ENCODE results near the gene GIMAP2.
"Not testable (repeated sequence)": the region's sequence is repeated elsewhere in the genome, so short reads cannot be mapped to it uniquely, and the experiment has no call there.

GIMAP2 gene

GRCh38 chr7:150685219-150686029 lies at the start of gene GIMAP2:
Gene GIMAP2 (plus strand): TSS chr7:150685706. CDS start chr7:150687060, 1,354 bp downstream.
- no peak for DNase-seq

DNA sequence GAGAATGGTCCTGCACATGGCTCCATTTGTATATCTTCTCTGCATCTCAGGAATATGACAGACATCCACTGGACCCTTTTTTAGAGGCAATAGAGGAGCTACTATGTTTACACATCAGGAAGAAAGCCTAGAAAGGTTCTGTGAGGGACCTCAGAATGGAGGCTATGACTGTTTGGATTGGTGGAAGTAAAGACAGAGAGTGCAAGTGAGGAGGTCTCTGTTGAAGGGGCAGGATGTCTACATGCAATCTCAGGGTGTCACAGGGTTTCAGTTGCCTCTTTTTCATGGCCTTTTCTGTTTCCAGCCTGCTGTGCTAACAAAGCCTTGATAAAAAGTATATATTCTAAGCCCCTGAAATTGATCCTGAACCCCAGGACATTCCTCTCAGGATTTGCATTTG lies 43.7 kb upstream of the GIMAP2 start:
- no peak for DNase-seq

GRCh38 chr7:150642926-150643325 lies 42.6 kb upstream of the GIMAP2 start:
- DNase-seq, result no peak

- no peak for DNase-seq
Measured at GRCh38 chr7:150645259-150646020, 40.1 kb upstream of the GIMAP2 start.

GRCh38 chr7:150648353-150649079 lies 37.0 kb upstream of the GIMAP2 start:
- DNase-seq, result no peak

DNA sequence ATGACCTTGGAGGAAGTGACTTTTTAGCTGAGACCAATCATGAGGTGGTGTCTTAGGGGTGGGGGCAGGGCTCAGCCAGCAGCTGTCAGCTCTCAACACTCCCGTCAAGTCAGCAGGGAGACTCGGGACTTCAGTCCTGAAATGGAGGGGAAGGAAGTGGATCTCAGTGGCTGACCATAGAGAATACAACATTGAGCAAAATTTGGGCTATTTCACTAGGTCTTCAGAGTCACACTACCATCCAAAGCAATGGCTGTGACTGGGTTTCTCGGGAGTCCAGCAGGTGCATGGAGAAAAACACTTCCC lies 36.5 kb upstream of the GIMAP2 start:
- no peak for DNase-seq

DNA sequence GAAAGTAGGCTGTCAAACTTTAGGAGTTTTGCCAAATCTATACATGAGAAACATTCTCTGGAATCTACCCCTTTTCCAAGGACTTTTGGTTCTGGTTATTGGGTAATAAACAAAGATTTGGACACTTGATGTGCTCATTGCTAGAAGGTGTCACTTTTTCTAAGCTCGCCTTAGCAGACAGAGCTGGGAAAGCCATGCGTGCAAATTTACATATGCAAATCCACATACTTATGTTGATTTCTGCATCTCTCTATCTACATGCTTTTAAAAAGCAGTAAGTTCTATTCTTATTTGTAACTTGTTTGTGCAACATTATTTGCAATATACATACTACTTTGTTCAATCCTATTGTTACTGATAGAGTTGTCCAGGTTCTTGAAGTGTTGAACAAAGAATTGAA lies 30.8 kb upstream of the GIMAP2 start:
- DNase-seq, result no peak

GRCh38 chr7:150656047-150656446 lies 29.5 kb upstream of the GIMAP2 start:
- DNase-seq, result no peak

- DNase-seq, result no peak
Measured at GRCh38 chr7:150657526-150657925, 28.0 kb upstream of the GIMAP2 start.

DNA sequence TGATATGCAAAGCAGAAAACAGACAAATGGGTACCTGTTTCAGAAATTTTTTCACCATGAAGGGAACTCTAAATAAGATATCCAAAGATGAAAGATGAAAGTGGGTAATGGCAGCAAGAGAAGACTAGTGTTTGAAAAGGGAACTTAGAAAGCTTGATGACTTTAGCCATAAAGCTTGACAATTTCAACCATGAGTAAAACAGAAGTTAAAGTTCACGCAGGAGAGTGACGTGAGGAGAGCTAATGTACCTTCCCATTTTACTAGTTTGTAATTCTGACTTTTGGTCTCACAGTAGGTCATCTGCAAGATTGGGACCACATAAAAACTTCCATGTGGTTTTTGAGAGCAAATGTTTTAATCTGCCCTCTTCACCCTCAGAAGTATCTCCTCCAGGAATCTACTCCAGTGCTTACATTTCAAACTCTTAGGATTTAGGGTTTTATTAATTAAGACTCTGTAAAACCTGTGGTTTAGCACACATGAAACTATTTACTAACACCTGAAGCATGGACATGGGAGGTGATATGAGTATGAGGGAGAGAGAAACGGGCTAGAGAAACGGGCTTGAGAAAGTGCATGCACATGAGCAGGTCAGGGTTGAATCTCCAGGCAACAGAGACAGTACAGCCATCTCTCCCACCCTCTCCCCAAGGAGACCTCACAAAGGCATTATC lies 24.4 kb upstream of the GIMAP2 start:
- no peak for DNase-seq

DNA sequence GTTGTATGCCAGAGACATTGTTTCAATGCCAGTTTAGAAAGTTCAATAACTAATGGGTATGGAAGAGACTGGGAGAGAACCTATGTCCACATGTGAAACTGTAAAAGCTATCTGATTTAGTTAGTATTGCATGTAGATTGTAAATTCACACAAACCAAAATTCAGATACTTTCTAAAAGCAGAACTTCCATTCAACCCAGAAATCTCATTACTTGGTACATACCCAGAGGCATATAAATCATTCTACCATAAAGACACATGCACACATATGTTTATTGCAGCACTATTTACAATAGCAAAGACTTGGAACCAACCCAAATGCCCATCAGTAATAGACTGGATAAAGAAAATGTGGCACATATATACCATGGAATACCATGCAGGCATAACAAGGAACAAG lies 22.7 kb upstream of the GIMAP2 start:
- not testable (repeated sequence) for DNase-seq

GRCh38 chr7:150663802-150664494 lies 21.6 kb upstream of the GIMAP2 start:
- DNase-seq, result peak; percentile 45

DNA sequence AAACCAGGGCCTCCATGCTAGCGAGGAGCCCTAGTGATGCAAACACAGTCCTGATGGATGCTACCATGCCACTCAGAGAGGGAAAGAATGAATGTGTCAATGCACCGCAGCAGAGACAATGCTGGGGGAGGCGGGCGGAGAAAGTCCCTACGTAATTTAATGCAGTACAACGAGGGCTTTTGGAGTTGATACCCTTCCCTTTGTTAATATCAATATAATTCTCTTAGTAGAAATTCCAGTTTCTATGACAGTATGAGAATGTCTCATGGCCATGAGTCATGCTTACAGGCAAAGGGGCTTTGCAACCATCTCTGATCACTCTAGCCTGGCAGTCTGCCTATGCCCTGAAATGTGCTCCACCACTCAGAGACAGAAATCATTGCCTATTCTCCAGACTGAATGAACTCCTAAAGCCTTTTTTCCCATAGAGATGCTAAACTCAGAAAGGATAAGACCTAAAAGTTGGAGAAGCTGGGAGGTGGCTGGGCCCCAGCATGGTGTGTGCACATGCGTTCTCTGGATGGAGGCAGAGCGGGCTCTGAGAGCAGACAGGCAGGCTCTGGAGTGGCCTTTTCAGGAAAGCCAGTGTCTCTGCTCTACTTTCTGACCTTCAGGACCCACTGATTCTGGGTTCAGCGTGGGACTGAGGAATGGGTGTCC lies 20.3 kb upstream of the GIMAP2 start:
- peak; percentile 32 for DNase-seq

- DNase-seq, result no peak
Measured at GRCh38 chr7:150665896-150666295, 19.6 kb upstream of the GIMAP2 start.

DNA sequence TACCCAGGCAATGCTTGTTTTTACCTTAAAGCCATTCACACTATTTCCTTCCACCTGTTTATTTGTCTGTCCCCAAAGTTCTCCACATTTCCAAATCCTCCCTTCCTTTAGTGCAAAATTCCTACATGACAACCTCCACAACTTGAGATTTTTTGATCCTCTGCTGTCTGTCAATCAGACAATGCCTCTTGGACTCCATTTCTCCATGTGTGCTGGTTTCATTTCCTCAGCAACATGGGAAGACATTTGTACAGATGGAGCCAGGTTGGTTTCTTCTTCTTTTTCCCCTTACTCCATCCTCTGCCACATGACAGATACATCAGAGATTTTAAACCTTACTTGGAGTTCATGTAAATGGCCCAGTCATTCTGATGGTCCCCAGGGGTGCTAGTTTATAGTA lies 19.1 kb upstream of the GIMAP2 start:
- DNase-seq, result no peak

DNA sequence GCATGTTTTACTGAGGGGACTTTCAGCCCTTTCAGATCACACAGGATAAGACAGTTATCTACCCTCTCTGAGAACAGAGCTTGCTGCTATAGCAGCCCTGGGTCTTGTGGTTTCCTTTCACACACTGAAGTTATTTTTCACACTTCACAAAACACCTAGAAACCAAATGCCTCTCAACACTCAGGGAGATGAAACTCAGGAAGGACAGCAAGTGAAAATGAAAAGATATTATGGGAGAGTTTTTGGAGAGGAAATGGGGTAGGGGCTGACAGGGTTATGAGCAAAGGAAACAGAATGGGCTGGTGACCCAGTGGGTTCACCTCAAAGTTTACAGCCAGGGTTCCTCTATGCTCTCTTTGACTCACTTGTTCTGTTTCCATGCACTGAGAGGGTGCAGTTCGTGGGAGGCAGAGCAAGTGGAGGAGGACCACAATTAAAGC lies 17.0 kb upstream of the GIMAP2 start:
- DNase-seq, result peak; percentile 55

DNA sequence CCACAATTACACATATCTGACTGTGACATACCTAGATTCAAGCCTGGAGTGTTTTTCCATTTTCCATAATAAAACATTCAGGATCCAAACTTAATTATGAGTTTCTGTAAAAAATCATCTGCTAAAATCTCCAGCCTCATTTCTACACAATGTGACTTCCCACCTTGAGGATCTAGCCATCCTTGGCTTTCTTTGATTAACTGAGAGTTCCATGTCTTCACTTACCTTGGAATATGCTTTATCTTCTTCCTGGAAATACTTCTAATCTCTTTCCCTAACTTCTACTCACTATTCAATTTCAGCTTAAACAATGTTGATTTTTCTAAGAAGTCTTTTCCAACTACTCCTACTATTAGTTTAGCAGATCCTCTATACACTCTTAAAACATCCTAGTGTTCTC lies 16.5 kb upstream of the GIMAP2 start:
- DNase-seq, result no peak

DNA sequence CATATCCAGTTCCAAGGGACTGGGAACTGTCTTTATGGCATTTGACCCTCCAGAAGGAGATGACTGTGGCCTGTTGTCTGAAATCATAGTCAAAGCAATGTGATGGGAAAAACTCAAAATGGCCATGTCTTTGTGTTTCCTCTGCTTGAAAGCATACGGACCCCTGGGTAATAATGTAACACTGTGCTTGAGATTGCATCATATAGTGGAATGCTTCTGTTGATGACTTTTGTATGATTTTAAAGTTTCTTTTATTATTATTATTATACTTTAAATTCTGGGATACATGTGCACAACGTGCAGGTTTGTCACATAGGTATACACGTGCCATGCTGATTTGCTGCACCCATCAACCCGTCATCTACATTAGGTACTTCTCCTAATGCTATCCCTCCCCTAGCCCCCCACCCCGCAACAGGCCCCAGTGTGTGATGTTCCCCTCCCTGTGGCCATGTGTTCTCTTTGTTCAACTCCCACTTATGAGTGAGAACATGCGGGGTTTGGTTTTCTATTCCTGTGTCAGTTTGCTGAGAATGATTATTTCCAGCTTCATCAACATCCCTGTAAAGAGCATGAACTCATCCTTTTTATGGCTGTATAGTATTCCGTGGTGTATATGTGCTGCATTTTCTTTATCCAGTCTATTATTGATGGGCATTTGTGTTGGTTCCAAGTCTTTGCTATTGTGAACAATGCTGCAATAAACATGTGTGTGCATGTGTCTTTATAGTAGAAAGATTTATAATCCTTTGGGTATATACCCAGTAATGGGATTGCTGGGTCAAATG lies 13.5 kb upstream of the GIMAP2 start:
- DNase-seq, result not testable (repeated sequence)

- DNase-seq, result no peak
Measured at GRCh38 chr7:150675714-150676113, 9.8 kb upstream of the GIMAP2 start.

- not testable (repeated sequence) for DNase-seq
Measured at GRCh38 chr7:150676276-150676675, 9.2 kb upstream of the GIMAP2 start.

- not testable (repeated sequence) for DNase-seq
Measured at GRCh38 chr7:150676854-150677253, 8.7 kb upstream of the GIMAP2 start.

Measured in activated gamma-delta T cell treated with Interleukin-2 at 50 U/mL for 16 hours (primary cell).